IPS-11a (cell line): Measurements from ENCODE around the gene RAB40C.
A peak's percentile ranks its signal among the peaks of the same experiment; 100 is the strongest.

ENCODE experiments used
- H3K4me3 ChIP-seq: one replicate; pipeline ENCODE4 v1.5.1; 2013; ENCODE audit warnings: low read depth, low read length, control low read depth

Gene RAB40C

GRCh38 chr16:641326-642188 lies 51.7 kb downstream of the RAB40C start, which contains the start of gene MCRIP2:
Gene MCRIP2, plus strand, starts transcription at chr16:641828. Its CDS starts 164 bp downstream, at chr16:641992.
- H3K4me3 ChIP-seq: peak within 1 kb of the TSS; percentile 52

GRCh38 chr16:642189-643049 lies 52.6 kb downstream of the RAB40C start:
- H3K4me3 ChIP-seq: peak overlapping the region; percentile 52

- no peak overlapping the region for H3K4me3 ChIP-seq
Measured at GRCh38 chr16:643050-643368, 53.1 kb downstream of the RAB40C start.

- H3K4me3 ChIP-seq: no peak overlapping the region
Measured at GRCh38 chr16:644556-644955, 54.7 kb downstream of the RAB40C start.

GRCh38 chr16:645852-646678 lies 56.2 kb downstream of the RAB40C start:
- no peak overlapping the region for H3K4me3 ChIP-seq

- H3K4me3 ChIP-seq: no peak overlapping the region
Measured at GRCh38 chr16:646679-647172, 56.9 kb downstream of the RAB40C start.

GRCh38 chr16:647173-647902 lies 57.5 kb downstream of the RAB40C start:
- no peak overlapping the region for H3K4me3 ChIP-seq

GRCh38 chr16:648071-648780 lies 58.4 kb downstream of the RAB40C start:
- peak overlapping the region; percentile 50 for H3K4me3 ChIP-seq

- H3K4me3 ChIP-seq: peak within 1 kb of the TSS; percentile 50
Measured at GRCh38 chr16:648781-649589, 59.1 kb downstream of the RAB40C start, which contains the start of gene WDR90. Gene WDR90, plus strand, starts transcription at chr16:649365. Its CDS starts 52 bp downstream, at chr16:649417.

- peak overlapping the region; percentile 50 for H3K4me3 ChIP-seq
Measured at GRCh38 chr16:649631-650030, 59.8 kb downstream of the RAB40C start.

- H3K4me3 ChIP-seq: no peak overlapping the region
Measured at GRCh38 chr16:651844-652243, 62.0 kb downstream of the RAB40C start.

GRCh38 chr16:652454-653305 lies 62.8 kb downstream of the RAB40C start:
- H3K4me3 ChIP-seq: no peak overlapping the region

- H3K4me3 ChIP-seq: no peak overlapping the region
Measured at GRCh38 chr16:654034-654433, 64.2 kb downstream of the RAB40C start.

- no peak overlapping the region for H3K4me3 ChIP-seq
Measured at GRCh38 chr16:657487-657886, 67.6 kb downstream of the RAB40C start.

GRCh38 chr16:658679-659571 lies 69.1 kb downstream of the RAB40C start:
- no peak overlapping the region for H3K4me3 ChIP-seq

- no peak overlapping the region for H3K4me3 ChIP-seq
Measured at GRCh38 chr16:659618-660017, 69.8 kb downstream of the RAB40C start.

GRCh38 chr16:660132-660458 lies 70.2 kb downstream of the RAB40C start:
- no peak overlapping the region for H3K4me3 ChIP-seq
